DND-41 (cell line): ENCODE data around the gene CHAMP1.
A peak's percentile ranks its signal among the peaks of the same experiment; 100 is the strongest.
"Not testable (repeated sequence)": the region's sequence is repeated elsewhere in the genome, so short reads cannot be mapped to it uniquely, and the experiment has no call there.

ENCODE experiments used
- ATAC-seq: fragments of 200-7000 bp; cut with Tn5 transposase; 3 replicates; pipeline ENCODE4 v1.9.1; 2021; ENCODE audit warnings: low read depth; ENCODE audit not compliant: insufficient read depth
- DNase-seq: peaks from one replicate; pipeline ENCODE4 v3.0.0-alpha.2; 2020
- H2AFZ ChIP-seq: 2 replicates; pipeline ENCODE4 v1.6.0; 2012; ENCODE audit warnings: low read depth, low read length
- H3K27ac ChIP-seq: 2 replicates; pipeline ENCODE4 v1.5.1; 2012; ENCODE audit warnings: low read length, inconsistent platforms
- H3K27me3 ChIP-seq: fragments of 200-600 bp; sonication (generic); 2 replicates; pipeline ENCODE4 v1.6.0; 2012; ENCODE audit warnings: low read length, mild to moderate bottlenecking, inconsistent platforms; ENCODE audit not compliant: insufficient read depth, poor library complexity
- H3K36me3 ChIP-seq: 2 replicates; pipeline ENCODE4 v1.5.1; 2012; ENCODE audit warnings: low read length, inconsistent platforms; ENCODE audit not compliant: insufficient read depth
- H3K4me1 ChIP-seq: 2 replicates; pipeline ENCODE4 v1.5.1; 2012; ENCODE audit warnings: mild to moderate bottlenecking, low read length; ENCODE audit not compliant: insufficient read depth
- H3K4me2 ChIP-seq: 2 replicates; pipeline ENCODE4 v1.6.0; 2012; ENCODE audit warnings: mild to moderate bottlenecking, moderate library complexity, low read length, inconsistent platforms; ENCODE audit not compliant: insufficient read depth
- H3K4me3 ChIP-seq, 2 experiments: fragments of 200-600 bp in 1 of 2; shearing (Covaris generic) in 1 of 2; 2 replicates each; pipeline ENCODE4 v1.5.1; 2012 to 2016; ENCODE audit warnings: inconsistent platforms in 2 of 2, low read length in 2 of 2, mild to moderate bottlenecking in 2 of 2, low read depth in 1 of 2, moderate library complexity in 1 of 2
- H3K79me2 ChIP-seq: 2 replicates; pipeline ENCODE4 v1.6.0; 2012; ENCODE audit warnings: low read length, inconsistent platforms; ENCODE audit not compliant: insufficient read depth
- H3K9ac ChIP-seq: 2 replicates; pipeline ENCODE4 v1.6.0; 2012; ENCODE audit warnings: low read depth, mild to moderate bottlenecking, inconsistent platforms, low read length, moderate library complexity
- H3K9me3 ChIP-seq: 2 replicates; pipeline ENCODE4 v1.5.1; 2012; ENCODE audit warnings: low read length, moderate library complexity, mild to moderate bottlenecking, inconsistent platforms; ENCODE audit not compliant: insufficient read depth, severe bottlenecking
- H4K20me1 ChIP-seq: 2 replicates; pipeline ENCODE4 v1.6.0; 2012; ENCODE audit warnings: low read length; ENCODE audit not compliant: insufficient read depth
- EZH2 ChIP-seq: IDR thresholded peaks from 3 replicates; pipeline ENCODE4 v1.6.1; 2012; ENCODE audit warnings: borderline replicate concordance, low read depth, mild to moderate bottlenecking, moderate library complexity, low read length, inconsistent platforms; ENCODE audit not compliant: severe bottlenecking
- TF ChIP-seq, protein P1 (sequence below): IDR thresholded peaks from 2 replicates; pipeline ENCODE4 v1.5.1; 2012; ENCODE audit warnings: borderline replicate concordance, low read length, moderate library complexity, mild to moderate bottlenecking; ENCODE audit not compliant: poor library complexity, severe bottlenecking; ENCODE audit errors: extremely low read depth

Gene CHAMP1

DNA sequence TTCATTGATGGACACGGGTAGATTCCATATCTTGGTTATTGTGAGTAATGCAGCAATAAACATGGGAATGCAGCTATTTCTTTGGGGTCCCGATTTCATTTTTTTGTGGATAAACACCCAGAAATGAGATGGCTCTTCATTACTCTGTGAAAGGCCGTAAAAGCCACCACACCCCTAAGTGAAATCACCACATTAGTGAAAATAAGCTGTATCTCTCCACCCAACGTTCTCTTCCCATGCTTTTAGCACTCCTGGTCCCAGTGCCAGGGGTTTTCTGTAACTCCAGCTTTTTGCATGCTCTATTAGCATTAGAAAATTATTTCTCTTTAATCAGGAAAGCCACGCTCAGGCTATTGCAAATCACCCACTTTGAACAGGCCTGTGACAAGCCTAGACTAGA lies 15.8 kb downstream of the CHAMP1 start:
- Histone ChIP-seq H3K27me3 (no peaks in the 10 kb centered on the region), H4K20me1 (peaks cover 27% of the 10 kb centered on the region), H3K4me2 (no peak overlapping the region), H2AFZ (no peak overlapping the region), H3K9me3 (no peaks in the 10 kb centered on the region), H3K4me1 (peaks cover 16% of the 10 kb centered on the region), H3K9ac (no peak overlapping the region), H3K4me3 (no peak overlapping the region), H3K36me3 (peaks cover 33% of the 10 kb centered on the region), H3K79me2 (peaks cover 16% of the 10 kb centered on the region), H3K27ac (no peak overlapping the region)
- DNase-seq (no peak), ATAC-seq (no peak)
- TF ChIP-seq, protein P1, sequence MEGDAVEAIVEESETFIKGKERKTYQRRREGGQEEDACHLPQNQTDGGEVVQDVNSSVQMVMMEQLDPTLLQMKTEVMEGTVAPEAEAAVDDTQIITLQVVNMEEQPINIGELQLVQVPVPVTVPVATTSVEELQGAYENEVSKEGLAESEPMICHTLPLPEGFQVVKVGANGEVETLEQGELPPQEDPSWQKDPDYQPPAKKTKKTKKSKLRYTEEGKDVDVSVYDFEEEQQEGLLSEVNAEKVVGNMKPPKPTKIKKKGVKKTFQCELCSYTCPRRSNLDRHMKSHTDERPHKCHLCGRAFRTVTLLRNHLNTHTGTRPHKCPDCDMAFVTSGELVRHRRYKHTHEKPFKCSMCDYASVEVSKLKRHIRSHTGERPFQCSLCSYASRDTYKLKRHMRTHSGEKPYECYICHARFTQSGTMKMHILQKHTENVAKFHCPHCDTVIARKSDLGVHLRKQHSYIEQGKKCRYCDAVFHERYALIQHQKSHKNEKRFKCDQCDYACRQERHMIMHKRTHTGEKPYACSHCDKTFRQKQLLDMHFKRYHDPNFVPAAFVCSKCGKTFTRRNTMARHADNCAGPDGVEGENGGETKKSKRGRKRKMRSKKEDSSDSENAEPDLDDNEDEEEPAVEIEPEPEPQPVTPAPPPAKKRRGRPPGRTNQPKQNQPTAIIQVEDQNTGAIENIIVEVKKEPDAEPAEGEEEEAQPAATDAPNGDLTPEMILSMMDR, result no peak
- TF ChIP-seq EZH2, result no peak

DNA sequence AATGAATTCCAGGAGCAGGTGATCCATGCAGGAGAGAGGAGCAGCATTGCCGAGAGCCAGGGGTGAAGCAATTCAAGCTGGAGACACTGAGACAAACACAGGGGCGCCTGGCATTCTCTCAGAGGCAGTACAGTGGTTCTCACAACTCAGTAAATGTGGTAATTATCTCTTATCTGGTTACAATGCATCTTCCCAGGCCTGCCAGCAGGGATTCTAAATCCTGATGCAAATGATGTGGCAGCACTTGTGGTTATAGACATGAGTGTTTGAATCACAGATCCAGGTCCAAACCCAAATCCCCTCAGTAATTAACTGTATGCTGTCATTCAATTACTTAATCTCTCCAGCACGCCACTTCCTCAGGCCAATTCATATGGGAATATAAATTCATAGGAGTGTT lies 19.6 kb downstream of the CHAMP1 start:
- not testable (repeated sequence) for H2AFZ ChIP-seq

DNA sequence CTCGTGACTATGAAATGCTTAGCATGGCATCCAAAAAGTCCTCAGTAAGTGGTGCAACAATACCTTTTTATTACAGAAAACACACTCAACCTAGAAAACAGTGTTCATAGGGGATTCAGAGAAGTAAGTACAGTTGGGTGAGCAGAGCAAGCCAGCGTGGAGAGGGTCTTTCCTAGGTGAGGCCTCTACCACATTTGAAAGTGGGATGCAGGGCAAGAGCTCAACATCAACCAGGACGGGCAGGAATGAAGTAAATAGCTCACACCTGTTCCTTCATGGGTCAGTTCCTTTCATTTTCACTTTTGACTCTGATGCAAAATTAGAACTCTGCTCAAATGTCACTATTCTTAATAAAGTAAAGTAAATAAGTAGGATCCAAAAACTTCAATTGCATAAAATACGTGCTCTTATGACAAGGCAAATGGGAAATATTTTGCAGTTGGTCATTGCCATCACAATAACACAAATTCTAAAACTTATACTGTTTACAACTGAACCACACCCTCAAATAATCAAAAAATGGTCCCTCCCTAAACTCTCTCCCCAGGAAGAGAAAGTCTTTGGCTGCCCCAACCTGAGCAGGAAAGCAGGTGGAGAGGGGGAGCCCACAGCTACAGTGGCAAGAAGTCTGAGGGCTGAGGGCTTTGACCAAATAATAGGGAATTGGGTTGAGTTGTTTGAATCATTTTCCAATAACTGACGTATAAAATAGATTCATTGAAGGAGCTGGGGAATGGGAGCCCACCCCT lies 20.2 kb downstream of the CHAMP1 start:
- Histone ChIP-seq H4K20me1 (no peaks in the 10 kb centered on the region), H3K4me3 (no peak overlapping the region), H2AFZ (no peak overlapping the region), H3K27ac (no peak overlapping the region), H3K4me1 (peaks cover 11% of the 10 kb centered on the region), H3K79me2 (no peaks in the 10 kb centered on the region), H3K27me3 (no peaks in the 10 kb centered on the region), H3K36me3 (no peaks in the 10 kb centered on the region), H3K9me3 (no peaks in the 10 kb centered on the region), H3K9ac (no peak overlapping the region), H3K4me2 (no peak overlapping the region)
- DNase-seq, result no peak
- TF ChIP-seq, protein P1, result no peak
- TF ChIP-seq EZH2, result no peak
- ATAC-seq, result peak; percentile 52; the same call in 2 of the 3 replicates

More for the DNA sequence above, 19.6 kb downstream of the CHAMP1 start:
- H3K9me3 ChIP-seq, H4K20me1 ChIP-seq, H3K27ac ChIP-seq, H3K27me3 ChIP-seq, ATAC-seq, H3K4me2 ChIP-seq, H3K9ac ChIP-seq, H3K79me2 ChIP-seq, H3K36me3 ChIP-seq, H3K4me3 ChIP-seq, DNase-seq, H3K4me1 ChIP-seq: not testable (repeated sequence)

DNA sequence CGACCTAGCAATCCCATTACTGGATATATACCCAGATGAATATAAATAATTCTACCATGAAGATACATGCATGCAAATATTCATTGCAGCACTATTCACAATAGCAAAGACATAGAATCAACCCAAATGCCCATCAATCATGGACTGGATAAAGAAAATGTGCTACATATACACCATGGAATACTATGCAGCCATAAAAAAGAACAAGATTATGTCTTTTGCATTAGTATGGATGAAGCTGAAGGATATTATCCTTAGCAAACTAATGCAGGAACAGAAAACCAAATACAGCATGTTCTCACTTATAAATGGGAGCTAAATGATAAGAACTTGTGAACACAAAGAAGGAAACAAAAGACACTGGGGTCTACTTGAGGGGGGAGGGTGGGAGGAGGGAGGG lies 22.2 kb downstream of the CHAMP1 start:
- H2AFZ ChIP-seq, ATAC-seq, H4K20me1 ChIP-seq, H3K4me2 ChIP-seq, H3K27ac ChIP-seq, H3K9ac ChIP-seq, H3K36me3 ChIP-seq, H3K27me3 ChIP-seq, H3K4me3 ChIP-seq, DNase-seq, H3K9me3 ChIP-seq, H3K79me2 ChIP-seq: not testable (repeated sequence)
- peaks cover 19% of the 10 kb centered on the region for H3K4me1 ChIP-seq
